Activated T-helper 1 cell treated with anti-CD3 and anti-CD28 coated beads, Interleukin-2, amount 50 U/mL, for 16 hours (primary cell): Measurements from ENCODE around the gene MIPOL1.
"Not testable (repeated sequence)": the region's sequence is repeated elsewhere in the genome, so short reads cannot be mapped to it uniquely, and the experiment has no call there.

Experiments
- DNase-seq, 2 donors: peaks; one replicate each; pipeline ENCODE4 v3.0.0-alpha.2; 2020; ENCODE audit warnings: low read depth in 1 of 2, low spot score in 1 of 2

Gene MIPOL1

GRCh38 chr14:37526994-37527393 is 329.3 kb downstream of the MIPOL1 start:
- DNase-seq, result no peak

GRCh38 chr14:37539992-37540391 is 342.3 kb downstream of the MIPOL1 start:
- no peak for DNase-seq

GRCh38 chr14:37544407-37544806 is 346.7 kb downstream of the MIPOL1 start:
- no peak for DNase-seq

DNA sequence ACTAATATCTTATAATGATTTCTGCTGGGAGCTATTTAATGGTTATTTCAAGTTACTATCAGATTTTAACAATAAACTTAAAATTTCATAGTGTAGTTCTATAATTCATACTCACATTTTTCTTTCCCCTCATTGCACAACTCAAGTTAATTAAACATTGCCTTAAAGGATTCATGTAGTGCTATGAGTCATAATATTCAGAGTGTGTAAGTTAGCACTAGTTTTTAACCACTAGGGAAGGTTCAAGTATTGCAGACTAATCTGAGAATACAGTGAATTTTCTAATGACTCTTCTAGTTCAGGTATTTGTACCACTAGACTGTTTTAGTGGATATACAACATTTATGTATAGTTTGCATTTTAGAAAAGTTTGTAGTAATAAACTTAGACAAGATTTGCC is 347.4 kb downstream of the MIPOL1 start:
- DNase-seq, result no peak

DNA sequence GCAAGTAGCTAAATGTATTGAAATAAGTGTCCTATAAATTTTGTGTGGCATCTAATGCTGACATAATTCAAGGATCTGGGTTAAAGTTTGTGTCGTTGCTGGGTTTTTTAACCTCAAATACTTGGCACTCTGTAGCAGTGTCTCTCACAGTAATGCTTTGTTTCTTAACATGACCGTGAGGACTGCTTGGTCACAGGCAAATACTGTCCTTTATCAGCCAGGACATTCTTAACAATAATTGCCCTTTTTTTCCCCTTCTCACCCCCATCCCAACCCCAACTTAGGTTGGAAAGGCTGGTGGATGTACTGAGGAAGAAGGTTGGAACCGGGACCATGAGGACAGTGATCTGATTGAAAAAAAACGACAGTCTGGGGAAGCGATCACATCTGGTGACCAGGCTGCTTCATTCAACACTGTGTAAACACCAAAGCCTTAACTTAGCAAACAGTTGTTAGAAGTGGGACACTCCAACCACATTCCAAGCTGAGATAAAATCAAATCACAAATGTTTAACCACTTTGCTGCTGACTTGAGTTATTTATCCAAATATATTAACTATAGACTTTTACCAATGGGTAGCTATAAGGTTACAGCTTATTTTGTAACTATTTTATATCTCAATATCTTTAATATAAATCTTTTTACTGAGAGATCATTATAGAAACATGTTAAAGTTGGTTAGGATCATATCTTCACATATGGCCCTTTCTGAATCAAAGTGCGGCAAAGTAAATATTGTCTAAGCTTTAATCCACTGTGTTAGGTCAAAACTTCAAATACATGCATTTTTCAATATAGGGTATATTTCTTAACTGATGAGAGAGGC is 349.1 kb downstream of the MIPOL1 start:
- no peak for DNase-seq

- DNase-seq, result no peak
Observed at GRCh38 chr14:37550511-37550910, 352.8 kb downstream of the MIPOL1 start.

DNA sequence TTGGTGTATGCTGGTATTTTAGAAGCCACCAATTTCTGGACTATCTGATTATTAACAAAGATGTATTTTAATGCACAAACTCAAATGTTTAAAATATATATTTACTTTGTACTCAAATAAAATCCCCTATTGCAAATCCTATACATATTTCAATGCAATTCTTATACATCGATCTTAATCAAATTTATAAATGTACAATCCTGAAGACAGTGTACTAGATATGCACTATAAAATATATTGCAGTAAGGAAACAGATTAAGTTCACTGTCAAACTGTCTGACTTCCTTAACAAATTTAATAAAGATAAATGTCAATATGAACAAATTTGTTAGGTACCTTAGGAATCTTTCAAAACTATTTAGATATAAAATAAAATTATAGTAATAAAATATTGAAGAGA is 353.4 kb downstream of the MIPOL1 start:
- DNase-seq, result no peak

- DNase-seq, result no peak
Observed at GRCh38 chr14:37553935-37554550, 356.3 kb downstream of the MIPOL1 start.

DNA sequence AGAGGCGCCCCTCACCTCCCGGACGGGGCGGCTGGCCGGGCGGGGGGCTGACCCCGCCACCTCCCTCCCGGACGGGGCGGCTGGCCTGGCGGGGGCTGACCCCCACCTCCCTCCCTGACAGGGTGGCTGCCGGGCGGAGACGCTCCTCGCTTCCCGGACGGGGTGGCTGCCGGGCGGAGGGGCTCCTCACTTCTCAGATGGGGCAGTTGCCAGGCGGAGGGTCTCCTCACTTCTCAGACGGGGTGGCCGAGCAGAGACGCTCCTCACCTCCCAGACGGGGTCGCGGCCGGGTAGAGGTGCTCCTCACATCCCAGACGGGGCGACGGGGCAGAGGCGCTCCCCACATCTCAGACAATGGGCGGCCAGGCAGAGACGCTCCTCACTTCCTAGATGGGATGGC is 357.9 kb downstream of the MIPOL1 start:
- DNase-seq, result not testable (repeated sequence)

DNA sequence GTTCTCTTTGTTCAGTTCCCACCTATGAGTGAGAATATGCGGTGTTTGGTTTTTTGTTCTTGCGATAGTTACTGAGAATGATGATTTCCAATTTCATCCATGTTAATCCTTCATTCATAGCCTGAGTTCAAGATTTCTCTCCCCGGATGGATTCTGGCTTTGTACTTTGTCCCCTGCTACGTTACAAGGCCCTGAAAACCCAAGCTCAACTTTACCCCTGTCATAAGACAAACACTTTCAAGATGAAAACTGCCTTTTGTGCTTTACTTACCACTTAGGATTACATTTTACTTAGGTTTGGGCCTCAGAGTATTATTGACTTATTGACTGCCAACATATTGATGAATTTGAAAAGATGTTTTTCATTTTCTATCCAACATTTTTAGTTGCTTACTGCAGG is 361.0 kb downstream of the MIPOL1 start:
- no peak for DNase-seq

GRCh38 chr14:37559386-37559785 is 361.6 kb downstream of the MIPOL1 start:
- no peak for DNase-seq

DNA sequence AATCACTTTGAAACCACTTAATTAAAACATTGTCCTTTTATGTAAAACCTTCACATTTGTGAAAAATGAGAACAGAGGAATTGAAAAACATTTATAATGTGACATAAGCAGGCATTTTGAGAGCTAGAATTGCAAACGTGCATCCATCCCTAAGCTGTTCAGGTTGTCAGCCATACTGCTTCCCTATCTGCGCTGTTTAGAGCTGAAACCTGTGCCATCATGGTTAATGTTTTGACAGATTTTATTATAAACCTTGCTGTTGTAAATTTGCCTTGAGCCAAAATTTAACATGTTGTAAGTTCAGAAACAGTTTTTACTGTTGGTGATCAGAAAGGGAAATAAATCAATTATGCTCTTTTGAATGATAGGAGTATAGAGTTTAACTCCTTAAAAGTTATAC is 365.5 kb downstream of the MIPOL1 start:
- DNase-seq, result no peak

DNA sequence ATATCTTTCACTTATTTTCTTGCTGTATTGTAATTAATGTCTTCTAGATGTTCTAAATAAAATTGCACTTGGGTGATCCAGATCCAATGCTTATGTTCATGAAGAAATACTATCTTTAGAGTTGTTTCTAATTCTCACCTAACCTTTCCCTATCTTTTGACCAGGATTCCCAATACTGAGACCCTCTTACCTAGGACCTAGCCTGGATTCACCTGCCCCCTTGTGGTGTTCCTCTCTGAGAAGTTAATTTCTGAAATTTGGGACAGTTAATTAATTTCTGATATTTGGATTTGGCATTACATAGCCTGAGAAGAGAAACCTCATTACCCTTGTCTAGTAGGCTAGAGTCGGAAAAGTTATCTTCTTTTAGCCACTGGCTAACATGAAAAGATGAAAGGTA is 367.8 kb downstream of the MIPOL1 start:
- DNase-seq, result no peak

DNA sequence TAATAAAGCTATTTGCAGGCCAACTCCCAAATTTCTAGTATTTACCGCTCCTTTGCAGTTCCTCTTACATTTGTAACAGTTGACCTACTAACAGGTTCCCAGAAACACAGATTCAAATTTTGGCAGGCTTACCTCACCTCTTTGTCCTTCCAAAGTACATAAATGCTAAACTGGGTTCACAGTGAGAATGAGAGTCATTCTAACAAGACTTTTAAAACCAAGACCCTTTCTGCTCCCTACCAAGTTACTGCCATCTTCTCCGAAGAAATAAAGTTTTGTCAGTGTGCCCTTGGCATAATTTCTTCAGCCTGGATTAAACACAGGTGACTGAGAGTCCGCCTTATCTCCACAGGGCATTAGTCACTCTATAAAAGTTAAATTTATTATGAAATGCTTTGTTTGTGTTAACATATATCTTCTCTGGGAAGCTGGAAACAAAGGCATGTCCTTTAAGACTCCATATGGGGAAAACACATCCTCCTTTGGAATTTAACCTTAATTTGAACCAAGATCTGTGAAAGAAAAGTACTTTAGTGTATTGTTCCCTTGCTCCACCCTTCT is 369.2 kb downstream of the MIPOL1 start:
- no peak for DNase-seq

GRCh38 chr14:37569729-37570128 is 372.0 kb downstream of the MIPOL1 start:
- no peak for DNase-seq

DNA sequence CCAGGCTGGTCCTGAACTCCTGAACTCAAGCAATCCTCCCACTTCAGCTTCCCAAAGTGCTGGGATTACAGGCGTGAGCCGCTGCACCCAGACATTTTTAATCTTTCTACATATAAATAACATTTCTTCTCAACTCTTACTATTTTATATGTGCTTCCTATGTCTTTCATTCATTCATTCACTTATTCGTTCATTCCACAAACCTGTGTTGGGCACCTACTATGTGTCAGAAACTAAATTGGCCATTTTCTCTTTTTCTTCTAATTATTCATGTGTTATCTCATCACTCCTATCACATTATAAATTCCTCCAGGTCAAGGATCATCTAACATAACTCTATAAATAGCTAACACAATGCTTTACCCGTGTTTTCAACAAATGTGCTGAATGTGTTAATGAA is 373.7 kb downstream of the MIPOL1 start:
- DNase-seq, result no peak

GRCh38 chr14:37573356-37573755 is 375.6 kb downstream of the MIPOL1 start:
- no peak for DNase-seq

- no peak for DNase-seq
Observed at GRCh38 chr14:37579274-37579673, 381.5 kb downstream of the MIPOL1 start.

- DNase-seq, result no peak
Observed at GRCh38 chr14:37580146-37580545, 382.4 kb downstream of the MIPOL1 start.

GRCh38 chr14:37583358-37584210 is 385.8 kb downstream of the MIPOL1 start:
- no peak for DNase-seq
